ENCODE results near the gene C11orf87. TPM values are rescaled to one million over a fixed set of nuclear protein-coding genes. Genes with fewer than 3 reads are reported as not detected.

C11orf87 gene
- total RNA-seq, result not detected in 2 replicates

GRCh38 chr11:109421981-109422869, at the start of gene C11orf87:
Gene C11orf87, plus strand, starts transcription at chr11:109422190. Its CDS starts 1,444 bp downstream, at chr11:109423634.

Data from bronchus fibroblast of lung (primary cell).